Adrenal gland (tissue), 12 donors: ENCODE measurements around the gene KRTAP4-11. TPM values are rescaled to one million over a fixed set of nuclear protein-coding genes. Genes with fewer than 3 reads are reported as not detected.
"Not testable (repeated sequence)": the region's sequence is repeated elsewhere in the genome, so short reads cannot be mapped to it uniquely, and the experiment has no call there.

ENCODE experiments used
- DNase-seq, 7 donors: peaks; one replicate each; pipeline ENCODE4 v3.0.0-alpha.2; 2019 to 2020
- H3K27ac ChIP-seq, 5 donors: fragments of 200-600 bp; sonication (generic) in 4 of 5; 1 replicate in 3 of 5; 2 replicates in 2 of 5; pipeline versions ENCODE4 v1.5.1 to v1.8.0; 2016 to 2020; ENCODE audit warnings: mild to moderate bottlenecking in 1 of 5
- H3K27me3 ChIP-seq: fragments of 200-600 bp; 2 replicates; pipeline ENCODE4 v1.8.0; 2021
- H3K36me3 ChIP-seq, 2 donors: fragments of 200-600 bp; replicated peaks in 1 of 2; 1 replicate in 1 of 2; 2 replicates in 1 of 2; pipeline versions ENCODE4 v1.5.1 to v1.8.0; 2018 to 2022
- H3K4me1 ChIP-seq, 2 donors: fragments of 200-600 bp; replicated peaks in 1 of 2; 1 replicate in 1 of 2; 2 replicates in 1 of 2; pipeline versions ENCODE4 v1.5.1 to v1.8.0; 2018 to 2021
- H3K4me3 ChIP-seq, 4 donors: fragments of 200-600 bp; sonication (generic) in 3 of 4; one replicate each; pipeline ENCODE4 v1.5.1; 2016 to 2018
- H3K9me3 ChIP-seq, 3 donors: fragments of 200-600 bp; sonication (generic) in 1 of 3; replicated peaks in 1 of 3; 1 replicate in 2 of 3; 2 replicates in 1 of 3; pipeline versions ENCODE4 v1.5.1 to v1.8.0; 2016 to 2021
- CTCF ChIP-seq, 6 experiments: fragments of 450-650 bp in 4 of 6; fragments of 200-600 bp in 2 of 6; sonication (generic) in 1 of 6; IDR thresholded peaks; 1 replicate in 5 of 6; 2 replicates in 1 of 6; pipeline versions ENCODE4 v1.5.1 to v1.8.0; 2016 to 2021; ENCODE audit warnings: antibody characterized with exemption in 6 of 6, mild to moderate bottlenecking in 2 of 6, moderate library complexity in 1 of 6
- POLR2A ChIP-seq, 2 donors: fragments of 450-650 bp; IDR thresholded peaks; one replicate each; pipeline ENCODE4 v1.6.1; 2017; ENCODE audit warnings: antibody characterized with exemption in 2 of 2, mild to moderate bottlenecking in 2 of 2, moderate library complexity in 1 of 2
- WGBS, 4 donors: extraction: QIAGEN DNeasy Blood & Tissue Kit in 2 of 4; methylation state at CpG; one replicate each; pipeline versions ENCODE4 v1.1.5 to v1.1.7; 2013 to 2017; 5-methylcytosine and 5-hydroxymethylcytosine counted together
- intact Hi-C, 2 donors: fragments of 100-400 bp; cut with DNase I; formaldehyde crosslinking; loops; one replicate each; pipeline versions ENCODE4 v1.14.1 to v1.15.0; 2022 to 2023
- polyA plus RNA-seq, 3 donors: library from polyadenylated mRNA; stranded (reverse); fragments of 200-250 nt in 2 of 3; fragments of 350-450 nt in 1 of 3; fragmentation: Illumina TruSeq in 1 of 3; extraction: RNeasy Lipid Tissue Mini Kit (QIAGEN cat#74804) in 1 of 3; gene quantifications; one replicate each; pipeline ENCODE4 v1.2.3, GENCODE V29; 2013 to 2014
- total RNA-seq, 9 donors: library from RNA; depleted of rRNA in 4 of 9; stranded (reverse); fragments of >200 nt in 4 of 9; fragments of 120-200 nt in 1 of 9; fragmentation: NEBNext Ultra II Directional in 1 of 9; extraction: Animal tissue kit (Norgen Biotek cat#: 25700) in 1 of 9; gene quantifications; one replicate each; pipeline versions ENCODE4 v1.1.0 to v1.2.4, GENCODE V29; 2013 to 2023
- donor health status: healthy with polysubstance abuse.
- donor health status: Bipolar disorder and iron deficiency.
- donor health status: DM: yes; HTN: yes; CAD: no.
- donor health status: DM: no; HTN: no; CAD: no.
- donor health status: DM: no; HTN: no; CAD: no.
- donor health status: DM: yes; HTN: yes; CAD: no.

The KRTAP4-11 gene
- total and polyA plus RNA-seq, 12 donors = not detected

GRCh38 chr17:41127371-41127770 lies 9.2 kb upstream of the KRTAP4-11 start:
- intact Hi-C loops = no loop called here
- no peaks in the 10 kb centered on the region for H3K27me3 ChIP-seq
- WGBS, 4 donors = 26 to 44% (median 29%) methylated on average over 1 of the region's 1 CpG
- DNase-seq = no peak
- no peak for TF ChIP-seq POLR2A (IDR thresholded peaks at IDR 0.05)
- no peak for TF ChIP-seq CTCF (IDR thresholded peaks at IDR 0.05)
- no peaks in the 10 kb centered on the region for H3K4me1 ChIP-seq
- H3K9me3 ChIP-seq = no peaks in the 10 kb centered on the region
- H3K4me3 ChIP-seq = no peak overlapping the region
- no peak overlapping the region for H3K27ac ChIP-seq
- no peaks in the 10 kb centered on the region for H3K36me3 ChIP-seq

- H3K27me3 ChIP-seq = no peaks in the 10 kb centered on the region
- TF ChIP-seq POLR2A (IDR thresholded peaks at IDR 0.05) (no peak), CTCF (IDR thresholded peaks at IDR 0.05) (no peak)
- no peak for DNase-seq
- no peaks in the 10 kb centered on the region for H3K36me3 ChIP-seq
- no peaks in the 10 kb centered on the region for H3K9me3 ChIP-seq
- H3K4me1 ChIP-seq = no peaks in the 10 kb centered on the region
- no peak overlapping the region for H3K27ac ChIP-seq
- H3K4me3 ChIP-seq = no peak overlapping the region
- intact Hi-C loops = no loop called here
- WGBS, 4 donors = 67 to 90% (median 82%) methylated on average over 3 of the region's 3 CpGs
Observed at GRCh38 chr17:41126412-41126811, 8.2 kb upstream of the KRTAP4-11 start.

- H3K9me3 ChIP-seq = no peaks in the 10 kb centered on the region
- DNase-seq = no peak
- no peak for TF ChIP-seq CTCF (IDR thresholded peaks at IDR 0.05)
- TF ChIP-seq POLR2A (IDR thresholded peaks at IDR 0.05) = no peak
- H3K4me1 ChIP-seq = no peaks in the 10 kb centered on the region
- peaks cover under 1% of the 10 kb centered on the region for H3K27me3 ChIP-seq
- H3K4me3 ChIP-seq = no peak overlapping the region
- WGBS, 4 donors = 68 to 100% (median 85%) methylated on average over 2 of the region's 2 CpGs
- no peak overlapping the region for H3K27ac ChIP-seq
- intact Hi-C loops = no loop called here
- no peaks in the 10 kb centered on the region for H3K36me3 ChIP-seq
Observed at GRCh38 chr17:41125064-41125463, 6.9 kb upstream of the KRTAP4-11 start.

- WGBS, 4 donors = 78 to 100% (median 88%) methylated on average over 1 to 3 of the region's 3 CpGs
- intact Hi-C loops, H3K4me3 ChIP-seq, H3K4me1 ChIP-seq, H3K27ac ChIP-seq, H3K36me3 ChIP-seq, H3K27me3 ChIP-seq, DNase-seq, H3K9me3 ChIP-seq: not testable (repeated sequence)
Observed at GRCh38 chr17:41123991-41124371, 5.8 kb upstream of the KRTAP4-11 start, which contains the start of gene KRTAP4-12. Gene KRTAP4-12, minus strand, starts transcription at chr17:41124182. Its CDS starts 60 bp downstream, at chr17:41124122.

GRCh38 chr17:41123292-41123990 lies 5.3 kb upstream of the KRTAP4-11 start:
- H3K9me3 ChIP-seq, H3K27me3 ChIP-seq, H3K36me3 ChIP-seq, DNase-seq, H3K4me3 ChIP-seq, H3K27ac ChIP-seq, intact Hi-C loops, H3K4me1 ChIP-seq: not testable (repeated sequence)
- 79 to 89% (median 88%) methylated on average over 8 to 12 of the region's 12 CpGs for WGBS, 4 donors
